Measurements from ENCODE around the gene GSC2.

GSC2 gene

GRCh38 chr22:19105867-19106802, 44.0 kb downstream of the GSC2 start:
- Histone ChIP-seq H3K9ac (ENCODE audit: insufficient read length, low read depth) (no peak overlapping the region), H3K4me3 (ENCODE audit: insufficient read length, low read depth) (no peak overlapping the region), H3K9me3 (ENCODE audit: insufficient read depth, low read length) (no peaks in the 10 kb centered on the region), H3K36me3 (ENCODE audit: insufficient read depth, insufficient read length, low read length) (peaks cover 10% of the 10 kb centered on the region), H3K4me1 (ENCODE audit: insufficient read depth, insufficient read length) (peaks cover 5% of the 10 kb centered on the region), H3K27me3 (ENCODE audit: insufficient read depth, insufficient read length) (no peaks in the 10 kb centered on the region)
- TF ChIP-seq ZNF274 (IDR thresholded peaks at IDR 0.05; ENCODE audit: low read depth, low read length): no peak
- TF ChIP-seq SUZ12 (IDR thresholded peaks at IDR 0.05; ENCODE audit: extremely low read depth, insufficient read depth, insufficient read length): no peak
- TF ChIP-seq YY1 (IDR thresholded peaks at IDR 0.05; ENCODE audit: insufficient read depth, insufficient read length): no peak
- DNase-seq (ENCODE audit: low read depth, low spot score): no peak

GRCh38 chr22:19105456-19105855, 44.6 kb downstream of the GSC2 start:
- H3K27me3 ChIP-seq (ENCODE audit: insufficient read depth, insufficient read length): no peaks in the 10 kb centered on the region
- peaks cover 10% of the 10 kb centered on the region for H3K36me3 ChIP-seq (ENCODE audit: insufficient read depth, insufficient read length, low read length)
- H3K4me1 ChIP-seq (ENCODE audit: insufficient read depth, insufficient read length): peaks cover 5% of the 10 kb centered on the region
- H3K9me3 ChIP-seq (ENCODE audit: insufficient read depth, low read length): no peaks in the 10 kb centered on the region
- H3K4me3 ChIP-seq (ENCODE audit: insufficient read length, low read depth): no peak overlapping the region
- TF ChIP-seq ZNF274 (IDR thresholded peaks at IDR 0.05; ENCODE audit: low read depth, low read length) (no peak), YY1 (IDR thresholded peaks at IDR 0.05; ENCODE audit: insufficient read depth, insufficient read length) (no peak), SUZ12 (IDR thresholded peaks at IDR 0.05; ENCODE audit: extremely low read depth, insufficient read depth, insufficient read length) (no peak)
- no peak overlapping the region for H3K9ac ChIP-seq (ENCODE audit: insufficient read length, low read depth)
- no peak for DNase-seq (ENCODE audit: low read depth, low spot score)

- Histone ChIP-seq H3K27me3 (ENCODE audit: insufficient read depth, insufficient read length) (no peaks in the 10 kb centered on the region), H3K9me3 (ENCODE audit: insufficient read depth, low read length) (no peaks in the 10 kb centered on the region), H3K4me3 (ENCODE audit: insufficient read length, low read depth) (no peak overlapping the region), H3K9ac (ENCODE audit: insufficient read length, low read depth) (no peak overlapping the region), H3K4me1 (ENCODE audit: insufficient read depth, insufficient read length) (peaks cover 3% of the 10 kb centered on the region), H3K36me3 (ENCODE audit: insufficient read depth, insufficient read length, low read length) (peaks cover 11% of the 10 kb centered on the region)
- no peak for DNase-seq (ENCODE audit: low read depth, low spot score)
- TF ChIP-seq ZNF274 (IDR thresholded peaks at IDR 0.05; ENCODE audit: low read depth, low read length) (no peak), YY1 (IDR thresholded peaks at IDR 0.05; ENCODE audit: insufficient read depth, insufficient read length) (no peak), SUZ12 (IDR thresholded peaks at IDR 0.05; ENCODE audit: extremely low read depth, insufficient read depth, insufficient read length) (no peak)
Observed at GRCh38 chr22:19103880-19104821, 45.9 kb downstream of the GSC2 start.

- no peak for DNase-seq (ENCODE audit: low read depth, low spot score)
- no peaks in the 10 kb centered on the region for H3K27me3 ChIP-seq (ENCODE audit: insufficient read depth, insufficient read length)
- H3K9ac ChIP-seq (ENCODE audit: insufficient read length, low read depth): no peak overlapping the region
- no peak overlapping the region for H3K4me3 ChIP-seq (ENCODE audit: insufficient read length, low read depth)
- no peaks in the 10 kb centered on the region for H3K9me3 ChIP-seq (ENCODE audit: insufficient read depth, low read length)
- H3K36me3 ChIP-seq (ENCODE audit: insufficient read depth, insufficient read length, low read length): peaks cover 14% of the 10 kb centered on the region
- TF ChIP-seq SUZ12 (IDR thresholded peaks at IDR 0.05; ENCODE audit: extremely low read depth, insufficient read depth, insufficient read length): no peak
- no peak for TF ChIP-seq ZNF274 (IDR thresholded peaks at IDR 0.05; ENCODE audit: low read depth, low read length)
- no peak for TF ChIP-seq YY1 (IDR thresholded peaks at IDR 0.05; ENCODE audit: insufficient read depth, insufficient read length)
- H3K4me1 ChIP-seq (ENCODE audit: insufficient read depth, insufficient read length): no peaks in the 10 kb centered on the region
Observed at GRCh38 chr22:19098157-19098556, 51.9 kb downstream of the GSC2 start.

GRCh38 chr22:19097518-19097917, 52.6 kb downstream of the GSC2 start:
- no peak for TF ChIP-seq SUZ12 (IDR thresholded peaks at IDR 0.05; ENCODE audit: extremely low read depth, insufficient read depth, insufficient read length)
- no peak for TF ChIP-seq YY1 (IDR thresholded peaks at IDR 0.05; ENCODE audit: insufficient read depth, insufficient read length)
- TF ChIP-seq ZNF274 (IDR thresholded peaks at IDR 0.05; ENCODE audit: low read depth, low read length): no peak

More at GRCh38 chr22:19097518-19097917, 52.6 kb downstream of the GSC2 start:
- Histone ChIP-seq H3K27me3 (ENCODE audit: insufficient read depth, insufficient read length) (no peaks in the 10 kb centered on the region), H3K9ac (ENCODE audit: insufficient read length, low read depth) (no peak overlapping the region), H3K4me3 (ENCODE audit: insufficient read length, low read depth) (no peak overlapping the region), H3K36me3 (ENCODE audit: insufficient read depth, insufficient read length, low read length) (peaks cover 14% of the 10 kb centered on the region), H3K9me3 (ENCODE audit: insufficient read depth, low read length) (no peaks in the 10 kb centered on the region), H3K4me1 (ENCODE audit: insufficient read depth, insufficient read length) (no peaks in the 10 kb centered on the region)
- no peak for DNase-seq (ENCODE audit: low read depth, low spot score)

Data from NT2/D1 (cell line).